Kidney (tissue), 14 donors: ENCODE measurements around the gene KIAA0825. TPM values are rescaled to one million over a fixed set of nuclear protein-coding genes. Genes with fewer than 3 reads are reported as not detected.

ENCODE experiments used
- DNase-seq, 5 donors: peaks; one replicate each; pipeline ENCODE4 v3.0.0-alpha.2; 2013 to 2020
- FAIRE-seq: peaks from 2 replicates; lab custom pipeline; 2012; peaks lifted over from hg19 to GRCh38; lab: Jason Lieb, UNC
- H3K27ac ChIP-seq, 2 donors: one replicate each; pipeline ENCODE4 v1.7.0; 2013; ENCODE audit warnings: low read depth in 2 of 2, low read length in 2 of 2, inconsistent platforms in 1 of 2
- H3K27me3 ChIP-seq: one replicate; pipeline ENCODE4 v1.7.1; 2013; ENCODE audit warnings: low read length, inconsistent platforms; ENCODE audit not compliant: control insufficient read depth, insufficient read depth
- H3K36me3 ChIP-seq, 3 donors: one replicate each; pipeline versions ENCODE4 v1.7.0 to v1.7.1; 2013; ENCODE audit warnings: low read length in 3 of 3, control low read depth in 1 of 3, inconsistent platforms in 1 of 3; ENCODE audit not compliant: insufficient read depth in 3 of 3, control insufficient read depth in 2 of 3
- H3K4me1 ChIP-seq, 3 donors: one replicate each; pipeline versions ENCODE4 v1.7.0 to v1.7.1; 2013; ENCODE audit warnings: low read length in 3 of 3, inconsistent platforms in 1 of 3, low read depth in 1 of 3; ENCODE audit not compliant: control insufficient read depth in 2 of 3, insufficient read depth in 2 of 3
- H3K4me3 ChIP-seq, 3 donors: one replicate each; pipeline versions ENCODE4 v1.7.0 to v1.8.1; 2013; ENCODE audit warnings: low read length in 3 of 3, control low read depth in 1 of 3, inconsistent platforms in 1 of 3
- H3K9ac ChIP-seq, 3 donors: one replicate each; pipeline versions ENCODE4 v1.7.0 to v1.7.1; 2013; ENCODE audit warnings: low read length in 3 of 3, control low read depth in 1 of 3, inconsistent platforms in 1 of 3
- H3K9me3 ChIP-seq, 3 donors: one replicate each; pipeline versions ENCODE4 v1.7.0 to v1.7.1; 2013; ENCODE audit warnings: low read length in 3 of 3, control low read depth in 1 of 3, inconsistent platforms in 1 of 3; ENCODE audit not compliant: control insufficient read depth in 2 of 3, insufficient read depth in 1 of 3
- intact Hi-C: fragments of 100-400 bp; cut with DNase I; formaldehyde crosslinking; loops from one replicate; pipeline ENCODE4 v1.11.1; 2022
- polyA plus RNA-seq: library from polyadenylated mRNA; stranded (reverse); fragments of 350-450 nt; fragmentation: Illumina TruSeq; extraction: RNeasy Lipid Tissue Mini Kit (QIAGEN cat#74804); gene quantifications from one replicate; pipeline ENCODE4 v1.2.3, GENCODE V29; 2014; ENCODE audit warnings: low read depth, low replicate concordance; ENCODE audit not compliant: insufficient read depth
- total RNA-seq: library from RNA; stranded (reverse); fragmentation: NEBNext Ultra II Directional; extraction: Animal tissue kit (Norgen Biotek cat#: 25700); gene quantifications from one replicate; pipeline ENCODE4 v1.2.1, GENCODE V29; 2021
- TF ChIP-seq, protein P1 (sequence below): IDR thresholded peaks from 3 replicates; pipeline ENCODE4 v1.5.1; 2012; ENCODE audit warnings: mild to moderate bottlenecking, moderate library complexity, borderline replicate concordance; ENCODE audit not compliant: insufficient read depth; ENCODE audit errors: extremely low read depth
- donor health status: control.
- donor health status: control.
- donor health status: control.
- donor health status: control.
- donor health status: control.
- donor health status: DM: yes; HTN: yes; CAD: no.
- donor health status: Normal renal cell carcinoma (clear cell type).

Gene KIAA0825
- total and polyA plus RNA-seq, 2 donors from 2014 or later = 0.80 to 5.4 TPM

DNA sequence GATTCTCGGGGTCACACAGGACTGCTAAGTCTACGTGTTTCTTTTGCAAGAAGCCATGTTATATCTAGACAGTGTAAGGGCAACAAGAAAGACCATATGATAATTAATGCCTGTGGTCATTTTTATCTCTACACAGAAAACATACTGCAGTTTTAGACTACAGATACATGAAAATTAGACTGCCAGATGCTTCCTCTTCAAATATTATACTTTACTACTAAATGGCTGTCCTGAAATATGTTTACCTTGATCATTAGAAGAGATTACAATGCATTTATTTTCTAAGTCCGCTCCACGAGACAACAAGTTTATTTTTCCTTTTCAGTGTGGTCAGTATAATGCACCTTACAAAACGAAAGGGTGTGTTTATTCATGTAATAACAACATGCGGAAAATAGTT, 147.6 kb downstream of the KIAA0825 start:
- DNase-seq (no peak), FAIRE-seq (no peak)
- intact Hi-C loops = no loop called here
- no peak overlapping the region for H3K4me3 ChIP-seq
- H3K27me3 ChIP-seq = no peaks in the 10 kb centered on the region
- peaks cover 0 to 5% (median 0%) of the 10 kb centered on the region in 3 donors for H3K36me3 ChIP-seq
- H3K9ac ChIP-seq = no peak overlapping the region
- TF ChIP-seq, protein P1, sequence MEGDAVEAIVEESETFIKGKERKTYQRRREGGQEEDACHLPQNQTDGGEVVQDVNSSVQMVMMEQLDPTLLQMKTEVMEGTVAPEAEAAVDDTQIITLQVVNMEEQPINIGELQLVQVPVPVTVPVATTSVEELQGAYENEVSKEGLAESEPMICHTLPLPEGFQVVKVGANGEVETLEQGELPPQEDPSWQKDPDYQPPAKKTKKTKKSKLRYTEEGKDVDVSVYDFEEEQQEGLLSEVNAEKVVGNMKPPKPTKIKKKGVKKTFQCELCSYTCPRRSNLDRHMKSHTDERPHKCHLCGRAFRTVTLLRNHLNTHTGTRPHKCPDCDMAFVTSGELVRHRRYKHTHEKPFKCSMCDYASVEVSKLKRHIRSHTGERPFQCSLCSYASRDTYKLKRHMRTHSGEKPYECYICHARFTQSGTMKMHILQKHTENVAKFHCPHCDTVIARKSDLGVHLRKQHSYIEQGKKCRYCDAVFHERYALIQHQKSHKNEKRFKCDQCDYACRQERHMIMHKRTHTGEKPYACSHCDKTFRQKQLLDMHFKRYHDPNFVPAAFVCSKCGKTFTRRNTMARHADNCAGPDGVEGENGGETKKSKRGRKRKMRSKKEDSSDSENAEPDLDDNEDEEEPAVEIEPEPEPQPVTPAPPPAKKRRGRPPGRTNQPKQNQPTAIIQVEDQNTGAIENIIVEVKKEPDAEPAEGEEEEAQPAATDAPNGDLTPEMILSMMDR = no peak
- H3K4me1 ChIP-seq = no peaks in the 10 kb centered on the region
- no peaks in the 10 kb centered on the region for H3K9me3 ChIP-seq
- no peak overlapping the region for H3K27ac ChIP-seq

DNA sequence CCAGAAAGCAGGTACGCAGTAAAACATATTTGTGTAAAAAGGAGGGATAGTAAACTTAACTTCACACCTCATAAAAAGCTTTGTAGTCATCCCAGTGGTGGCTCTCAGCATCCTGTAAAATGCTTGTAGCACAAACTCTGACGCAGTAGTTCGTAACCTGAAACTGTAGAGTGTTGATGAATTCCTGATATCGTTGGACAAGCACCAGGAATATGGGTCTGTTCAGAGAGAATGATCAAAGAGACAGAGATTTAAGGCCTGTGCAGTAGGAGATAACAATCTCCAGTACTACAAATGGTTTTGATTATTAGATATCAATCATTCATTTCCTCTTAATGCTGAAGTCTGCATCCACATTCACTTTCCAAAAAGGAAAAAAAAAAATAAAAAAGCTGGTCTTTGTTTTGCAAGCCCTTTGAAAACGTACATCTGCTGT, 148.5 kb downstream of the KIAA0825 start:
- TF ChIP-seq, protein P1 = no peak
- no peaks in the 10 kb centered on the region for H3K9me3 ChIP-seq
- no peak overlapping the region for H3K4me3 ChIP-seq
- H3K36me3 ChIP-seq = peaks cover 0 to 5% (median 0%) of the 10 kb centered on the region in 3 donors
- H3K4me1 ChIP-seq = no peaks in the 10 kb centered on the region
- H3K27me3 ChIP-seq = no peaks in the 10 kb centered on the region
- no peak overlapping the region for H3K9ac ChIP-seq
- FAIRE-seq = no peak
- no peak overlapping the region for H3K27ac ChIP-seq
- DNase-seq = peak in 3 of 5 donors; percentile 19 to 75 (median 68)
- intact Hi-C loops = no loop called here

DNA sequence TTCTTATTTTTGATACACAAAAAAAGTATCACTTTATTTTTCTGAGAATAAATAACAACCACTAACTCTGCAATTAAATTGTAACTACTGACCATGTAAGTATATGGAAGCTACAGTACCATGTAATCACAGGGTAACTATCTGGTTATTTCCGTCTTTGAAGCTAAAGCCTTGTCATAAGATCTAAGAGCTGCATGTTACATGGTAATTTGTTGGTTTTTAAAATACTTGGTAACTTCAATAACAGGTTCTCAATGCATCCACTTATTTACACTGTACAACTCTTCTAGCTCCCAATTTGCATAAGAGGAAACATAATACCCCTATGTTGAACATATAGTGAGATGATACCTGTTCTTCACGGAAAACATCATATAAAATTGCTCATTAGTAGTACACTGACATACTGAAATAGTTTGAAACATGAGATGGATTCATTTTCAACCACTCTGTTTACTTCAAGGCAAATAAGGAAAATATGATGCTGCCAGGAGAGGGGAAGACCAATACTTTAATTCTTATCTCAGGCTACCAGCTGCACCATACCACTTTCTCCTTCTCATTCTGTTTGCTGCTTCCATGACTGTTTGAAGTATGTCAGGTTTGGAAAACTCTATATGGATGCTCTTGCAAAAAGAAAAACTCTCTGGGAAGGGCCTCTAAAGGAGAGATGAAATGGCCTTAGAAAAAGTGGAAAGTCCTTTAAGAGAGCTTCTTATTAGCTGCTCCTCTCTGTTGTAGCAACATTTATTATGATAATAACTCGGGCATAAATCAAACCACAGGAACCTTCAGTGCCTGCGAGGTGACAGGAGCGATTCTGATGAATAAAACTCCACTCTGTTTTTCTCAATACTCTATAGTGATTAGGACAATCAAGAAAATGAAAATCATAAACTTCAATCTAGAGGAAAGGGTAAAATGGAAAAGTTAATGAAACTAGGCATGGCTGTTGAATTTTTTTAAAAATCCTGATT, 150.2 kb downstream of the KIAA0825 start:
- intact Hi-C loops = no loop called here
- no peaks in the 10 kb centered on the region for H3K4me1 ChIP-seq
- FAIRE-seq = no peak

More for the DNA sequence above, 150.2 kb downstream of the KIAA0825 start:
- DNase-seq = no peak
- H3K36me3 ChIP-seq = peaks cover 0 to 5% (median 0%) of the 10 kb centered on the region in 3 donors
- TF ChIP-seq, protein P1 = no peak
- H3K27ac ChIP-seq = no peak overlapping the region
- no peak overlapping the region for H3K9ac ChIP-seq
- no peak overlapping the region for H3K4me3 ChIP-seq
- no peaks in the 10 kb centered on the region for H3K27me3 ChIP-seq
- no peaks in the 10 kb centered on the region for H3K9me3 ChIP-seq
